Bronchial epithelial cell (primary cell): Measurements from ENCODE around the gene ARPC2. TPM values are rescaled to one million over a fixed set of nuclear protein-coding genes. Genes with fewer than 3 reads are reported as not detected.

Source experiments
- DNase-seq: peaks from one replicate; pipeline ENCODE4 v3.0.0-alpha.2; 2010; ENCODE audit warnings: low read depth
- FAIRE-seq: peaks from 2 replicates; lab custom pipeline; 2011; peaks lifted over from hg19 to GRCh38; lab: Jason Lieb, UNC
- H3K27me3 ChIP-seq: 2 replicates; pipeline ENCODE4 v1.5.1; 2011; ENCODE audit warnings: low read length; ENCODE audit not compliant: control insufficient read depth, insufficient read depth
- H3K36me3 ChIP-seq: 2 replicates; pipeline ENCODE4 v1.5.1; 2011; ENCODE audit warnings: low read length; ENCODE audit not compliant: control insufficient read depth, insufficient read depth
- H3K4me3 ChIP-seq: 2 replicates; pipeline ENCODE4 v1.5.1; 2011; ENCODE audit warnings: mild to moderate bottlenecking, low read depth, low read length, control low read depth
- CTCF ChIP-seq: IDR thresholded peaks from 2 replicates; pipeline ENCODE4 v1.5.1; 2011; ENCODE audit warnings: mild to moderate bottlenecking, moderate library complexity, low read length, control low read depth, inconsistent platforms; ENCODE audit not compliant: insufficient read depth, severe bottlenecking
- total RNA-seq: library from RNA; depleted of rRNA; stranded (reverse); fragments of >200 nt; gene quantifications from 2 replicates; pipeline ENCODE4 v1.2.1, GENCODE V29; 2014

ARPC2 gene
- total RNA-seq, 1 donor from 2014 or later, result 504 TPM

DNA sequence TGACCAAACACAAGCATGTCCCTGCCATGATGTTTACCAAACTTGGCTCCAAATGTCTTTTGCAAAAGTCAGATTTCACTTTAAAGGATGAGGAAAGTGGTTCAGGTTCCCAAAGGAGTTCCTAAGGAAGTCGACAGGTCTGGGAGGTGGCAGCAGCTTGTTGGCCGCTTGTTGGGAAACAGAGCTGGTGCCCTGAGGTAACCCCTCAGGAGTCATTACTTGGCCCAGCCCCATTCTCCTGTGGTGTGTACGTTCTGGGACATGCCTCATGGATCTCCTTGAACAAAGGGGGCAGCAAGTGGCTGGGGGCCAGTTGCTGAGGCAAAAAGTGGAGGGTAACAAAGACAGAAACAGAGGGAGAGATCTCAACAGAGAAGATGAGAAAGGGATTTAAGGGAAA, 64.5 kb downstream of the ARPC2 start:
- no peak for FAIRE-seq
- no peak for DNase-seq
- TF ChIP-seq CTCF, result no peak
- no peak overlapping the region for H3K4me3 ChIP-seq
- peaks cover 58% of the 10 kb centered on the region for H3K36me3 ChIP-seq
- H3K27me3 ChIP-seq, result no peaks in the 10 kb centered on the region

- DNase-seq (peak; percentile 90), FAIRE-seq (no peak)
- TF ChIP-seq CTCF, result no peak
- H3K27me3 ChIP-seq, result no peaks in the 10 kb centered on the region
- H3K4me3 ChIP-seq, result no peak overlapping the region
- peaks cover 49% of the 10 kb centered on the region for H3K36me3 ChIP-seq
These were observed 65.4 kb downstream of the ARPC2 start for GRCh38 chr2:218282173-218282991.

- peak; percentile 84 for DNase-seq
- H3K36me3 ChIP-seq, result peaks cover 32% of the 10 kb centered on the region
- no peak for FAIRE-seq
- no peak for TF ChIP-seq CTCF
- H3K4me3 ChIP-seq, result no peak overlapping the region
- H3K27me3 ChIP-seq, result no peaks in the 10 kb centered on the region
These were observed 67.3 kb downstream of the ARPC2 start for GRCh38 chr2:218284106-218284811.

DNA sequence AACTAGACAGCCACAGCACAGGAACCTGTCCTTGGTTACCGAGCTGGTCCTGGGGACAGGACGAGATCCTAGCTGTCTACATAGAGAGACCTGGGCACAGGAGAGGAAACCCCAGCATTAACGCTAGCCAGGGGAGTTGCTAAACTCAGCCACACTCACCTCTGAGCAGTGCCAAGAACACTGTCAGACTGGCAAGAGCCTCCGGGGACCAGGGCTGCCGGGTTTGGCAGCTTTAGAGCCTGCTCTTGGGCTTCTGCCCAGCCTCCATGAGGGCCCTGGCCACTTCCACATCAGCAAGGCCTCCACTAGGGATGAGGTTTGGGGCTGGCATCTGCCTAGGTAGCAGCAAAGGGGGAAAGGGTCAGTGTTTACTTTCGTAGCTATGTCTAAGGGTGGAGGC, 68.6 kb downstream of the ARPC2 start:
- FAIRE-seq (no peak), DNase-seq (no peak)
- Histone ChIP-seq H3K4me3 (no peak overlapping the region), H3K27me3 (no peaks in the 10 kb centered on the region), H3K36me3 (peaks cover 18% of the 10 kb centered on the region)
- no peak for TF ChIP-seq CTCF

DNA sequence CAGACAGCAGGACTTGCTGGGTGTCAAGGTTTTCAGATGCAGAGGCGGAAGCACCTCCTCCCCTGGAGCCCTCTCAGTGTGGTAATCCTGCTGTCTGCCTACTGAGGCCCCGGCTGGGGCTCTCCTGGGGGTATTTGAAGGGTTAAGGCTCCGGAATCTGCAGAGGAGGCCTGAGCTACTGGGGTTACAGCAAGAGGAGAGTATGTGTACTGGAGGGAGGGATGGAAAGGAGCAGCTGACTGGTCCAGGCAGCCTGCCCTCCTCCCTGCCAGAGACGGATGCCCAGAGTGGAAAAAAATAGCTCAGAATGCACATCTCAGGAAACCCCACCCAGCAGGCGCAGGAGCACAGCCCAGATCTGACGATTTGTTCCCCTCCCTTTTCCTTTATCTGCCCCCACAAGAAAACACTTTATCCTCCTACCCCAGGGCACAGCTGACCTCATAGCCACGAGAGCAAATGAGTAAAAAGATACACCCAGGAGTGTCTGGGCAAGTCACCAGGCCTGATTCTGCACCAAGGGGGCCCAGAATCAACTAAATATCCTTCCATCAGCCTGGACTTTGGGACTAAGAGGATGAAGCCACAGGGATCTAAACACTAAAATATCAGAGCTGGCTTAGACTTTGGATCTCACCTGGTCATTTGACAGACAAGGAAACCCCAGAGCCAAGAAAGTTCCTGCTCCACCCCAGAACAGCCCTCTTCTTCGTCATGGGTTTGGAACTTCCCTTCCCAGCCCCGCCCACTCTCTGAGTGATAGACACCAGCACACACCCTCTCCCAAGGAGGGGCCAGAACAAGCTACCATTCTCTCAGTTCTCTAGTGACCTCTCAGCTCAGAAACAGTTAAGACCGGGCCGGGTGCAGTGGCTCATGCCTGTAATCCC, 69.8 kb downstream of the ARPC2 start:
- DNase-seq, result peak; percentile 97
- H3K27me3 ChIP-seq, result no peaks in the 10 kb centered on the region
- TF ChIP-seq CTCF, result no peak
- peaks cover 14% of the 10 kb centered on the region for H3K36me3 ChIP-seq
- no peak for FAIRE-seq
- peak overlapping the region; percentile 29 for H3K4me3 ChIP-seq
